OCI-M1 (cell line): ENCODE results near the gene SMIM35.
A peak's percentile ranks its signal among the peaks of the same experiment; 100 is the strongest.

Source experiments
- DNase-seq: peaks from one replicate; lab custom pipeline; 2025; lab: John Stamatoyannopoulos, UW

SMIM35 gene

GRCh38 chr11:118086913-118087768, at the start of gene SMIM35:
SMIM35 (minus strand) TSS chr11:118086963; CDS start chr11:118086757, 206 bp downstream.
- no peak for DNase-seq

- no peak for DNase-seq
Observed at GRCh38 chr11:118136341-118136740, 49.6 kb upstream of the SMIM35 start.

GRCh38 chr11:118135796-118136165, 49.0 kb upstream of the SMIM35 start:
- DNase-seq: no peak

- DNase-seq: no peak
Observed at GRCh38 chr11:118135051-118135795, 48.5 kb upstream of the SMIM35 start.

GRCh38 chr11:118133816-118134215, 47.1 kb upstream of the SMIM35 start:
- no peak for DNase-seq

- DNase-seq: no peak
Observed at GRCh38 chr11:118132385-118133151, 45.8 kb upstream of the SMIM35 start.

GRCh38 chr11:118129471-118130172, 42.9 kb upstream of the SMIM35 start:
- DNase-seq: no peak

- peak; percentile 26 for DNase-seq
Observed at GRCh38 chr11:118128721-118129470, 42.1 kb upstream of the SMIM35 start.

- no peak for DNase-seq
Observed at GRCh38 chr11:118128310-118128709, 41.5 kb upstream of the SMIM35 start.

GRCh38 chr11:118126082-118126838, 39.5 kb upstream of the SMIM35 start:
- peak; percentile 25 for DNase-seq

GRCh38 chr11:118124929-118125535, 38.3 kb upstream of the SMIM35 start:
- DNase-seq: no peak

- DNase-seq: no peak
Observed at GRCh38 chr11:118120793-118121192, 34.0 kb upstream of the SMIM35 start.

GRCh38 chr11:118117790-118118601, 31.2 kb upstream of the SMIM35 start:
- DNase-seq: no peak

- no peak for DNase-seq
Observed at GRCh38 chr11:118115048-118115447, 28.3 kb upstream of the SMIM35 start.

GRCh38 chr11:118114266-118114665, 27.5 kb upstream of the SMIM35 start:
- DNase-seq: peak; percentile 31

GRCh38 chr11:118112711-118113430, 26.1 kb upstream of the SMIM35 start:
- no peak for DNase-seq

GRCh38 chr11:118111744-118112035, 24.9 kb upstream of the SMIM35 start:
- no peak for DNase-seq

- DNase-seq: no peak
Observed at GRCh38 chr11:118111019-118111743, 24.4 kb upstream of the SMIM35 start.
